ENCODE results near the gene PCSK7.
A peak's percentile ranks its signal among the peaks of the same experiment; 100 is the strongest.

Gene PCSK7

DNA sequence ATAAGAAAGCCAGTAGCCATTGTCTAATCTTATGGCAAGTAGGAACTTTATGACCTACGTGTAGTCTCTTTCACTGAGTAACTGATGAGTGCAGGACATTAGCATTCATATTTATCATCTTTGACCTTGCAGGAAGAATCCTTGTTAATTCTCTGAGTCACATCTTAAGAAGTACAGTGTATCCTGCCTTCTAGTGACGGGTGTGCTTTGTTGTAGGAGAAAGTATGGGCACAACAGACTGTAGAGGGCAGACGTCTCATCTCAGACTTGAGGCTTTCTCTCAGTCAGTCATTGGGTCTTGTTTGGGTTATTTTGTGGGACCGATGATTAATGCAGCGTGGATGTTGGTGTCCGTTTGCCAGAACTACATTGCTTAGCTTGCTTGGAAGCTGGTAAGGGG lies 7.4 kb upstream of the PCSK7 start:
- no peak overlapping the region for H3K9ac ChIP-seq (ENCODE audit: insufficient read length)
- H3K36me3 ChIP-seq (ENCODE audit: insufficient read depth, low read length): peaks cover 36% of the 10 kb centered on the region
- H3K4me3 ChIP-seq: no peak overlapping the region
- no peaks in the 10 kb centered on the region for H3K9me3 ChIP-seq (ENCODE audit: low read depth, low read length)
- no peak overlapping the region for H3K27ac ChIP-seq
- TF ChIP-seq FOXP2 (optimal IDR thresholded peaks at IDR 0.05; ENCODE audit: control extremely low read depth, extremely low read length, insufficient read depth) (no peak), EZH2 (IDR thresholded peaks at IDR 0.05) (no peak), POLR2AphosphoS5 (IDR thresholded peaks at IDR 0.05; ENCODE audit: borderline replicate concordance, low read depth, low read length) (no peak)
- no peak for DNase-seq (ENCODE audit: low read depth, low spot score)

DNA sequence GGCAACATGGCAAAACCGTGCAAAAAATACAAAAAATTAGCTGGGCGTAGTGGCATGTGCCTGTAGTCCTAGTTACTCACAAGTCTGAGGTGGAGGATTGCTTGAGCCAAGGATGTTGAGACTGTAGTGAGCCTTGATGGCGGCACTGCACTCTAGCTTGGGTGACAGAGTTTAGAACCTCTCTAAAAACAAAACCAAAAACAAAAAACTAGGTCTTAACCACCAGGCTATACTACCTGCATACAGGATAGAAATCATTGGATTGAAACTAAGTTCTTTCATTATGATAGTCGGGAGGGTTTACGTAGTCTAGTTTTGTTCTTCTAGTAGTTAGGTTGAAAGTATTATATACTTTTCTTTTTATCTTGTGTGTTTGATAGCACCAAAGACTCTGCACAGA lies 6.3 kb upstream of the PCSK7 start:
- H3K27ac ChIP-seq: no peak overlapping the region
- H3K36me3 ChIP-seq (ENCODE audit: insufficient read depth, low read length): peaks cover 29% of the 10 kb centered on the region
- TF ChIP-seq FOXP2 (optimal IDR thresholded peaks at IDR 0.05; ENCODE audit: control extremely low read depth, extremely low read length, insufficient read depth) (no peak), POLR2AphosphoS5 (IDR thresholded peaks at IDR 0.05; ENCODE audit: borderline replicate concordance, low read depth, low read length) (no peak), EZH2 (IDR thresholded peaks at IDR 0.05) (no peak)

DNA sequence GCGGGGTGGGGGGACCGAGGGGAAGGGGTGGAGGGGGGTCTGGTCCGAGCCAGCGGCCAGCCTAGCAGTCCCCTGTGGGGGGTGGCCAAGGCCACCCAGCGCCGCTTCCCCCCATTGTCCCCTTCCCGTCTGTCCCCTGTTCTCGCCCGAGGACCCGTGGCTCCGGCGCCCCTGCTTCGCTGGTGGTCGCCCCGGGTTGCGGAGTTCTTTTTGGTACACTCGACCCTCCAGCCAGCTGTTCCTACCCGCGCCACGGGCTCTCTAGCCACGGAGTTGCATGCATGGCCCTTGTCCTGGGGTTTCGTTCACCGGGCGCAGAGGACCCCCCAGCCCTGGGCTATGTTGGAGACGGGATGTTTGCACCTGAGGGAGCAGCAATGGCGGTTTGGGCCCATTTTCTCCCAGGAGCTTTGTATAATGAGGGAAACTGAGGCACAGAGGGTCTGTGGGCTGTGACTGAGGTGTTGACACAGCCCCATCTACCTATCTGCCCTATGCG lies 1.1 kb upstream of the PCSK7 start:
- no peak for TF ChIP-seq FOXP2 (optimal IDR thresholded peaks at IDR 0.05; ENCODE audit: control extremely low read depth, extremely low read length, insufficient read depth)
- H3K4me3 ChIP-seq: peak overlapping the region; percentile 96
- H3K27ac ChIP-seq: no peak overlapping the region
- no peaks in the 10 kb centered on the region; the same call in 1 of the 2 replicates for H3K36me3 ChIP-seq (ENCODE audit: insufficient read depth, low read length)
- peak overlapping the region; percentile 81 for H3K9ac ChIP-seq (ENCODE audit: insufficient read length)
- no peaks in the 10 kb centered on the region for H3K9me3 ChIP-seq (ENCODE audit: low read depth, low read length)
- DNase-seq (ENCODE audit: low read depth, low spot score): no peak

More for the DNA sequence above, 6.3 kb upstream of the PCSK7 start:
- DNase-seq (ENCODE audit: low read depth, low spot score): no peak
- Histone ChIP-seq H3K9me3 (ENCODE audit: low read depth, low read length) (no peaks in the 10 kb centered on the region), H3K9ac (ENCODE audit: insufficient read length) (no peak overlapping the region), H3K4me3 (no peak overlapping the region)

DNA sequence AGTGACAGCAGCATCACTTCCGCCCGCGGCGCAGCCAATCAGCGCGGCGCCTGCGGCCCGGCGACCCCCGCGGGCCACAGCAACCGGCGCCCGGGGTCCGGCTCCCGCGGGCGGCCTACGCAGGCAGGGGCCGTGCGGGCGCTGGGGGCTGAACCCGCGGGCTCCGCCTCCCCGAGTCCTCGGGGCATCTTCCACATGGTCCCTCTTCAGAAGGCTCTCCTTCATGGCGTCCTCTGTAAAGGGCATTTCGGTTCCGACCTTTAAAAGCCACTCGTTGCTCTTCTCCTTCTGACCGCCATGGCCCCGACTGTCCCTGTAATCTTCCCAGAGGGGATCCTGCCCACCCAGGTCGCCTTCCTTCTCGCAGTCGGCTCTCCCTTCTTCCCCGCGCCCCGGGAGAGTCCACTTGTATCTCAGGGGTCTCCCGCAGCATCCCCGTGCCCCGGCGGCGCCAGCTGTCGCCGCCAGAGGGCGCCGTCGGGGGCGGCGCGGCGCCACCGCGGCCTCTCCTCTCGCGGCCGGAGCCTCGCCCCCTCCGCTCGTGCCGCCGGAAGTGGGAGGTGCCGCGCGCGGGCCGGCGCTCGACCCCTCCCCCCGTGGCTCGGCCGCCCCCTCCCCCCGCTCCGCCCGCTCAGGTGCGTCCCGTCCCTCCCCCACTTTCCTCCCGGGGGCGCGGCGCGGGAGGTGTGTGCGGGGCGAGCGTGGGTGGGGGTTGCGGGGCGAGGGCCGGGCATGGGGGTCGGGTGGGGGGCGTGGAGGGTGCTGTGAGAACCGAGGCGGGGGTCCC lies 412 bp upstream of the PCSK7 start, which contains the start of gene RNF214:
TSS of gene RNF214 (plus strand) at position 580 of the 787 bp plus-strand sequence. CDS start 1,602 bp downstream, outside the sequence.
- H3K9me3 ChIP-seq (ENCODE audit: low read depth, low read length): no peaks in the 10 kb centered on the region
- DNase-seq (ENCODE audit: low read depth, low spot score): no peak
- H3K4me3 ChIP-seq: peak within 1 kb of the TSS; percentile 96
- H3K36me3 ChIP-seq (ENCODE audit: insufficient read depth, low read length): no peaks in the 10 kb centered on the region; the same call in 1 of the 2 replicates
- no peak for TF ChIP-seq EZH2 (IDR thresholded peaks at IDR 0.05)
- no peak for TF ChIP-seq FOXP2 (optimal IDR thresholded peaks at IDR 0.05; ENCODE audit: control extremely low read depth, extremely low read length, insufficient read depth)
- no peak for TF ChIP-seq POLR2AphosphoS5 (IDR thresholded peaks at IDR 0.05; ENCODE audit: borderline replicate concordance, low read depth, low read length)
- peak within 1 kb of the TSS; percentile 88 for H3K9ac ChIP-seq (ENCODE audit: insufficient read length)
- no peak within 1 kb of the TSS; the same call in 1 of the 2 replicates for H3K27ac ChIP-seq

DNA sequence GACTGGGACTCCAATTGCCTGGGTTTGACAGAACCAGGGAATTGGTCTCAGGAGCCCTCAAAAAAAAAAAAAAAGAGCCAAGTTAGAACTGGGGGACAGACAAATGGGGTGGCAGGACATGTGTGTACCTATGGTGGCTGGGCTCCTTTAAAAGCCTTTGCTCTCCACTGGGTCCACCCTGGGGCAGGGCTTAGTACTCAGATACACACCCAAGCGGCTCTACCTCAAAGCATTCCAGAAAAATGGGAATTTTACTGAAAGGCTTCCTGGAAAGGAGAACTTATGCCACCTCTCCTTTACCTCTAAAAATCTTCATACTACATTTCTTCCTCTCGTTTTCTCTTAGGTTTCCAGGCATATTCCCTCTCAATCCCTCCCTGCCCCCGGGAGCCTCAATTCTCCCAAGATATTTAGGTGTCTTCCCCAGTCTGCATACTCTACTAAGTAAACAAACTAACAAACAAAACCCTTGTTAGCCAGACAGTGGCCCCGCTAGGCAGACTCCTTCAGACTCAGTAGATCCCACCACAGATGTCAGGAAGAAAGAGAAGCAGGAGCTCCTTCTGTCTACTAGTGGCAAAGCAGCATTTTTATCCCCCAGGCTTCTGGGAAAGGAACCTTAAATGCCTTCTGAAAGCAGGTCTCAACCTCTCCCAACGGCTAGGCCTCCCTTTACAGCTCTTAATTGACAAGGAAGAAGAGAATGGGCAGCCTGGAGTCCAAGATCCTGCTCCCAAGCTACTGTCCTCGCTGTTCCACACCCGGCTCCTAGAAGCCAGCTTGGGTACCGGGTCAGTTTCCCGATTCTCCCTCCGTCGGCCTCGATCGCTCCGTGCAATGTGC lies 653 bp downstream of the PCSK7 start:
- Histone ChIP-seq H3K9ac (ENCODE audit: insufficient read length) (peak overlapping the region; percentile 88), H3K9me3 (ENCODE audit: low read depth, low read length) (no peaks in the 10 kb centered on the region), H3K4me3 (peak overlapping the region; percentile 96), H3K36me3 (ENCODE audit: insufficient read depth, low read length) (peaks cover 3% of the 10 kb centered on the region; the same call in 1 of the 2 replicates), H3K27ac (no peak overlapping the region)
- no peak for DNase-seq (ENCODE audit: low read depth, low spot score)
- TF ChIP-seq FOXP2 (optimal IDR thresholded peaks at IDR 0.05; ENCODE audit: control extremely low read depth, extremely low read length, insufficient read depth) (no peak), POLR2AphosphoS5 (IDR thresholded peaks at IDR 0.05; ENCODE audit: borderline replicate concordance, low read depth, low read length) (no peak), EZH2 (IDR thresholded peaks at IDR 0.05) (no peak)

DNA sequence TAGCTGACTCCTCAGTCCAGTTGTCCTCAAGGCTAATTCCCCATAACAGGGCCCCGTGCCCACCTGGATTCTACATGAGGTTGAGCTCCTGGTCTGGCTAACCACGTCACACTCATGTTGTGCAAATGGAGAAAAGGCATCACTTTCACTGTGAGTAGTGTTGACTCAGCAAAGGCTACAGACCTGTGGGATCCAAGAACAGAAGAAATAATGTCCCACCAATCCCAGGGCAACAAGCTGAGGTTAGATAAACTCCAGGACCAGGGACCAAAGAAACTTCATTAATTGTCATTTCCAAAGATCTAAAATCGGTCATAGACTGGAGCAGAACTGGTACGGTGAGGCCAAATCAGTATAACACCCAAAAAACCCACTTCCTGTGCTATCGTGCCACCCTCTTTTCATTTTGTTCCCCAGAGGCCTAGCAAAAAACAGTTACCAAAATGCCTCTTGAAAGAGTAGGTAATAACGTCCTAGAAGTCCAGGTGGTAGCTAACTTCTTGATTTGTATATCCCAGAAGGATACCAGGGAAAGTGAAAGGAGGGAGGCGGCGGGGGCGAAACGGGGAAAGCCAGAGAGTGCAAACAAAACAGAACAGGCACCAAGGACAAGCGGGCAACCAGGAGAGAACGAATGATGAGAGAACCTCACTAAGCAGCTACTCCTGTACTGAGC lies 1.4 kb downstream of the PCSK7 start:
- H3K9ac ChIP-seq (ENCODE audit: insufficient read length): no peak overlapping the region
- H3K4me3 ChIP-seq: no peak overlapping the region
- H3K9me3 ChIP-seq (ENCODE audit: low read depth, low read length): no peaks in the 10 kb centered on the region
- no peak overlapping the region for H3K27ac ChIP-seq
- TF ChIP-seq EZH2 (IDR thresholded peaks at IDR 0.05): no peak
- no peak for TF ChIP-seq FOXP2 (optimal IDR thresholded peaks at IDR 0.05; ENCODE audit: control extremely low read depth, extremely low read length, insufficient read depth)
- no peak for TF ChIP-seq POLR2AphosphoS5 (IDR thresholded peaks at IDR 0.05; ENCODE audit: borderline replicate concordance, low read depth, low read length)
- peaks cover 3% of the 10 kb centered on the region; the same call in 1 of the 2 replicates for H3K36me3 ChIP-seq (ENCODE audit: insufficient read depth, low read length)
- DNase-seq (ENCODE audit: low read depth, low spot score): no peak

DNA sequence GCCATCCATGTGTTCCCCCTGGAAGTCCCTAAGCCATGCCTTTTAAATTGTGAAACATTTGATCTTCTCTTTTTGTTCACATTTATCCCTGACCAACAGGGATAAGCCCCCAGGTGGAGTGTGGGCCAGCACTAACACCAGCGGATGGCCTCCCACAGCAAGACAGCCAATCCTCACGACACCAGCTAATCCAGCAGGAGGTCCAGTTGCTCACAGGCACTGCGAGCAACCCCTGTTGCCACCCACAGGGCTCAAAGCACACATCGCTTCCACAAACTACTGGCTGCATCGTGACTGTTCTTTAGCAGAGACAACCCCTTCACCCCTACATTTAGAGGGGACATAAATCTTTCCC lies 2.0 kb downstream of the PCSK7 start:
- TF ChIP-seq EZH2 (IDR thresholded peaks at IDR 0.05) (no peak), POLR2AphosphoS5 (IDR thresholded peaks at IDR 0.05; ENCODE audit: borderline replicate concordance, low read depth, low read length) (no peak), FOXP2 (optimal IDR thresholded peaks at IDR 0.05; ENCODE audit: control extremely low read depth, extremely low read length, insufficient read depth) (no peak)
- peaks cover 3% of the 10 kb centered on the region; the same call in 1 of the 2 replicates for H3K36me3 ChIP-seq (ENCODE audit: insufficient read depth, low read length)
- no peak overlapping the region for H3K27ac ChIP-seq
- H3K9me3 ChIP-seq (ENCODE audit: low read depth, low read length): no peaks in the 10 kb centered on the region
- DNase-seq (ENCODE audit: low read depth, low spot score): no peak
- no peak overlapping the region for H3K4me3 ChIP-seq
- no peak overlapping the region for H3K9ac ChIP-seq (ENCODE audit: insufficient read length)
